Caco-2 (cell line): ENCODE measurements around the gene SH2D2A. TPM values are rescaled to one million over a fixed set of nuclear protein-coding genes. Genes with fewer than 3 reads are reported as not detected.

ENCODE experiments used
- BruUV-seq: library from RNA; stranded (reverse); fragments of 400-500 nt; replicated peaks from 2 replicates; lab custom pipeline; 2021; lab: Mats Ljungman, UMichigan
- CTCF ChIA-PET: fragments of 300-600 bp; sonication (Branson Sonifier 250); formaldehyde crosslinking; loops from one replicate; lab custom pipeline; 2022; ENCODE audit warnings: antibody characterized with exemption; lab: Charles Lee
- POLR2A ChIA-PET: fragments of 300-600 bp; sonication (Branson Sonifier 250); formaldehyde crosslinking; loops from one replicate; lab custom pipeline; 2022; ENCODE audit warnings: antibody characterized with exemption; lab: Charles Lee
- DNase-seq, 2 experiments: peaks; one replicate each; pipeline versions ENCODE4 v3.0.0 to v3.0.0-alpha.2; 2020 to 2022
- H3K27me3 ChIP-seq: replicated peaks from 2 replicates; pipeline ENCODE4 v1.6.0; 2011; ENCODE audit warnings: low read length; ENCODE audit not compliant: control insufficient read depth, insufficient read depth
- H3K36me3 ChIP-seq: 2 replicates; pipeline ENCODE4 v1.5.1; 2011; ENCODE audit warnings: low read length; ENCODE audit not compliant: control insufficient read depth, insufficient read depth
- H3K4me1 ChIP-seq: fragments of 250-450 bp; sonication (Bioruptor Pico); 2 replicates; pipeline ENCODE4 v1.5.1; 2020; ENCODE audit warnings: mild to moderate bottlenecking
- H3K4me3 ChIP-seq: 2 replicates; pipeline ENCODE4 v1.5.1; 2011; ENCODE audit warnings: low read depth, mild to moderate bottlenecking, control low read depth, low read length
- H3K9me3 ChIP-seq: fragments of 250-450 bp; sonication (Bioruptor Pico); 2 replicates; pipeline ENCODE4 v1.5.1; 2020; ENCODE audit warnings: mild to moderate bottlenecking, moderate library complexity
- H3K27ac Mint-ChIP-seq: one replicate; pipeline ENCODE4 v1.8.0; 2022; ENCODE audit warnings: mixed read lengths; ENCODE audit not compliant: unreplicated experiment
- H3K27me3 Mint-ChIP-seq: one replicate; pipeline ENCODE4 v1.8.0; 2022; ENCODE audit warnings: mixed read lengths; ENCODE audit not compliant: insufficient read depth, unreplicated experiment
- H3K36me3 Mint-ChIP-seq: one replicate; pipeline ENCODE4 v1.8.0; 2022; ENCODE audit warnings: mild to moderate bottlenecking, mixed read lengths; ENCODE audit not compliant: insufficient read depth, unreplicated experiment
- H3K4me1 Mint-ChIP-seq: one replicate; pipeline ENCODE4 v1.8.0; 2022; ENCODE audit warnings: low read depth, mixed read lengths; ENCODE audit not compliant: unreplicated experiment
- H3K4me3 Mint-ChIP-seq: one replicate; pipeline ENCODE4 v1.8.0; 2022; ENCODE audit warnings: mild to moderate bottlenecking, moderate library complexity, mixed read lengths; ENCODE audit not compliant: unreplicated experiment
- H3K9me3 Mint-ChIP-seq: one replicate; pipeline ENCODE4 v1.8.0; 2022; ENCODE audit warnings: mixed read lengths; ENCODE audit not compliant: unreplicated experiment
- CTCF ChIP-seq, 2 experiments: fragments of 200-600 bp in 1 of 2; IDR thresholded peaks; 1 replicate in 1 of 2; 2 replicates in 1 of 2; pipeline versions ENCODE4 v1.5.1 to v1.8.0; 2011 to 2022; ENCODE audit warnings: antibody characterized with exemption in 1 of 2, control low read depth in 1 of 2, inconsistent platforms in 1 of 2, low read depth in 1 of 2, low read length in 1 of 2, mild to moderate bottlenecking in 1 of 2, moderate library complexity in 1 of 2; ENCODE audit not compliant: insufficient read depth in 1 of 2, severe bottlenecking in 1 of 2, unreplicated experiment in 1 of 2
- intact Hi-C: fragments of 100-400 bp; cut with micrococcal nuclease; formaldehyde crosslinking; loops from one replicate; pipeline ENCODE4 v1.10.0; 2022; ENCODE audit not compliant: unreplicated experiment
- total RNA-seq: library from RNA; stranded (reverse); gene quantifications from 2 replicates; pipeline ENCODE4 v1.2.3, GENCODE V29; 2022

SH2D2A gene
- total RNA-seq, 1 experiment from 2014 or later = 5.5 TPM

GRCh38 chr1:156788136-156788535 lies 28.5 kb downstream of the SH2D2A start:
- H3K36me3 ChIP-seq = peaks cover 1% of the 10 kb centered on the region; the same call in 1 of the 2 replicates
- Mint-ChIP-seq H3K27ac (no peak overlapping the region), H3K36me3 (peaks cover 74% of the 10 kb centered on the region), H3K4me1 (peaks cover 7% of the 10 kb centered on the region), H3K27me3 (no peaks in the 10 kb centered on the region), H3K9me3 (no peaks in the 10 kb centered on the region), H3K4me3 (no peak overlapping the region)
- intact Hi-C loops = no loop called here
- H3K4me1 ChIP-seq = no peaks in the 10 kb centered on the region
- no peak overlapping the region for H3K4me3 ChIP-seq
- DNase-seq = no peak
- no peaks in the 10 kb centered on the region for H3K27me3 ChIP-seq
- CTCF ChIA-PET = no interaction called here
- TF ChIP-seq CTCF (IDR thresholded peaks at IDR 0.05; ENCODE audit: insufficient read depth in 1 of 2, low read depth in 1 of 2, low read length in 1 of 2, severe bottlenecking in 1 of 2, unreplicated experiment in 1 of 2) = no peak
- POLR2A ChIA-PET = no interaction called here
- H3K9me3 ChIP-seq = no peaks in the 10 kb centered on the region
- BruUV-seq = no TSS peak

- no peaks in the 10 kb centered on the region for H3K27me3 Mint-ChIP-seq
- no peak overlapping the region for H3K4me3 Mint-ChIP-seq
- BruUV-seq = no TSS peak
- no peaks in the 10 kb centered on the region for H3K27me3 ChIP-seq
- no peak for TF ChIP-seq CTCF (IDR thresholded peaks at IDR 0.05; ENCODE audit: insufficient read depth in 1 of 2, low read depth in 1 of 2, low read length in 1 of 2, severe bottlenecking in 1 of 2, unreplicated experiment in 1 of 2)
- H3K36me3 Mint-ChIP-seq = peaks cover 74% of the 10 kb centered on the region
- H3K27ac Mint-ChIP-seq = peak overlapping the region; percentile 59
- intact Hi-C loops = no loop called here
- peaks cover 1% of the 10 kb centered on the region; the same call in 1 of the 2 replicates for H3K36me3 ChIP-seq
- POLR2A ChIA-PET = no interaction called here
- CTCF ChIA-PET = no interaction called here
- no peaks in the 10 kb centered on the region for H3K4me1 ChIP-seq
- no peaks in the 10 kb centered on the region for H3K9me3 Mint-ChIP-seq
- H3K9me3 ChIP-seq = no peaks in the 10 kb centered on the region
- H3K4me1 Mint-ChIP-seq = peaks cover 7% of the 10 kb centered on the region
- H3K4me3 ChIP-seq = no peak overlapping the region
- no peak for DNase-seq
Observed at GRCh38 chr1:156786640-156787039, 30.0 kb downstream of the SH2D2A start.

GRCh38 chr1:156785458-156785857 lies 31.2 kb downstream of the SH2D2A start:
- POLR2A ChIA-PET = interaction anchor here (0.7 kb wide), 1 partner anchor 70 kb away, joined by 4 read pairs; no protein-coding TSS in a partner anchor
- CTCF ChIA-PET = interaction anchor here (0.6 kb wide), 1 partner anchor 77 kb away, joined by 3 read pairs; no protein-coding TSS in a partner anchor
- H3K9me3 ChIP-seq = no peaks in the 10 kb centered on the region
- Mint-ChIP-seq H3K27me3 (no peaks in the 10 kb centered on the region), H3K4me3 (no peak overlapping the region), H3K27ac (no peak overlapping the region), H3K36me3 (peaks cover 78% of the 10 kb centered on the region), H3K4me1 (peaks cover 7% of the 10 kb centered on the region), H3K9me3 (no peaks in the 10 kb centered on the region)
- H3K27me3 ChIP-seq = no peaks in the 10 kb centered on the region
- peaks cover 1% of the 10 kb centered on the region for H3K36me3 ChIP-seq
- no peak for TF ChIP-seq CTCF (IDR thresholded peaks at IDR 0.05; ENCODE audit: insufficient read depth in 1 of 2, low read depth in 1 of 2, low read length in 1 of 2, severe bottlenecking in 1 of 2, unreplicated experiment in 1 of 2)
- no peak for DNase-seq
- no peak overlapping the region for H3K4me3 ChIP-seq
- H3K4me1 ChIP-seq = no peaks in the 10 kb centered on the region
- BruUV-seq = no TSS peak
- intact Hi-C loops = no loop called here
